Calu3 (cell line): Measurements from ENCODE around the gene CD28. TPM values are rescaled to one million over a fixed set of nuclear protein-coding genes. Genes with fewer than 3 reads are reported as not detected.

Experiments used
- BruUV-seq: library from RNA; stranded (reverse); fragments of 400-500 nt; replicated peaks from 2 replicates; lab custom pipeline; 2021; lab: Mats Ljungman, UMichigan
- CTCF ChIA-PET: fragments of 300-600 bp; sonication (Branson Sonifier 250); formaldehyde crosslinking; loops from one replicate; lab custom pipeline; 2022; ENCODE audit warnings: antibody characterized with exemption; lab: Charles Lee
- DNase-seq: peaks from one replicate; pipeline ENCODE4 v3.0.0; 2022
- H3K27ac Mint-ChIP-seq: one replicate; pipeline ENCODE4 v1.8.0; 2022; ENCODE audit warnings: mixed read lengths; ENCODE audit not compliant: unreplicated experiment
- H3K27me3 Mint-ChIP-seq: one replicate; pipeline ENCODE4 v1.8.0; 2022; ENCODE audit warnings: mixed read lengths; ENCODE audit not compliant: unreplicated experiment
- H3K36me3 Mint-ChIP-seq: one replicate; pipeline ENCODE4 v1.8.0; 2022; ENCODE audit warnings: mild to moderate bottlenecking, moderate library complexity, mixed read lengths; ENCODE audit not compliant: insufficient read depth, unreplicated experiment
- H3K4me1 Mint-ChIP-seq: one replicate; pipeline ENCODE4 v1.8.0; 2022; ENCODE audit warnings: mild to moderate bottlenecking, low read depth, mixed read lengths; ENCODE audit not compliant: unreplicated experiment
- H3K4me3 Mint-ChIP-seq: one replicate; pipeline ENCODE4 v1.8.0; 2022; ENCODE audit warnings: mild to moderate bottlenecking, low read depth, moderate library complexity, mixed read lengths; ENCODE audit not compliant: unreplicated experiment
- H3K9me3 Mint-ChIP-seq: one replicate; pipeline ENCODE4 v1.8.0; 2022; ENCODE audit warnings: low read depth, mixed read lengths; ENCODE audit not compliant: unreplicated experiment
- intact Hi-C: fragments of 100-400 bp; cut with micrococcal nuclease; formaldehyde crosslinking; loops from one replicate; pipeline ENCODE4 v1.10.0; 2022; ENCODE audit not compliant: unreplicated experiment
- total RNA-seq: library from RNA; stranded (reverse); gene quantifications from 2 replicates; pipeline ENCODE4 v1.2.3, GENCODE V29; 2022
- TF ChIP-seq, protein P1 (sequence below): fragments of 200-600 bp; IDR thresholded peaks from one replicate; pipeline ENCODE4 v1.8.0; 2022; ENCODE audit warnings: antibody characterized with exemption; ENCODE audit not compliant: unreplicated experiment

The CD28 gene
- total RNA-seq, 1 experiment from 2014 or later = not detected

DNA sequence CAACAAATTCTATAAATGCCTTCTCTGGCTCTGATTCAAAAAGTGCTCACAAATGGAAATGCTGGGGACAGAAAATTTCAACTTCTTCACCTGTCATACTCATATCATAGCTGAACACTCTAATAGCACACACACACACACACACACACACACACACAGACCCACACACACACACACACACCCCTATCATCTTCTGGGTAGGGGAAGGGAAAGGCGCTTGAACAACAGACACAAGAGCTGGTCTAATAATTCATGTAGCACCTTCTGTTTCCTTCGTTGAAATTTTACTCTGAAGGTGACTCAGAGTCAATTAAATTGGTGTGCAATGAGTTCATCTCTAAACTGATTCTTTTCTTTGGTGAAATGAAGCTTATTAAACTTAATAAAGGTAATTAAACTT lies 32.9 kb downstream of the CD28 start:
- TF ChIP-seq, protein P1, sequence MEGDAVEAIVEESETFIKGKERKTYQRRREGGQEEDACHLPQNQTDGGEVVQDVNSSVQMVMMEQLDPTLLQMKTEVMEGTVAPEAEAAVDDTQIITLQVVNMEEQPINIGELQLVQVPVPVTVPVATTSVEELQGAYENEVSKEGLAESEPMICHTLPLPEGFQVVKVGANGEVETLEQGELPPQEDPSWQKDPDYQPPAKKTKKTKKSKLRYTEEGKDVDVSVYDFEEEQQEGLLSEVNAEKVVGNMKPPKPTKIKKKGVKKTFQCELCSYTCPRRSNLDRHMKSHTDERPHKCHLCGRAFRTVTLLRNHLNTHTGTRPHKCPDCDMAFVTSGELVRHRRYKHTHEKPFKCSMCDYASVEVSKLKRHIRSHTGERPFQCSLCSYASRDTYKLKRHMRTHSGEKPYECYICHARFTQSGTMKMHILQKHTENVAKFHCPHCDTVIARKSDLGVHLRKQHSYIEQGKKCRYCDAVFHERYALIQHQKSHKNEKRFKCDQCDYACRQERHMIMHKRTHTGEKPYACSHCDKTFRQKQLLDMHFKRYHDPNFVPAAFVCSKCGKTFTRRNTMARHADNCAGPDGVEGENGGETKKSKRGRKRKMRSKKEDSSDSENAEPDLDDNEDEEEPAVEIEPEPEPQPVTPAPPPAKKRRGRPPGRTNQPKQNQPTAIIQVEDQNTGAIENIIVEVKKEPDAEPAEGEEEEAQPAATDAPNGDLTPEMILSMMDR = no peak
- H3K27me3 Mint-ChIP-seq = no peaks in the 10 kb centered on the region
- H3K36me3 Mint-ChIP-seq = no peaks in the 10 kb centered on the region
- H3K4me3 Mint-ChIP-seq = no peak overlapping the region
- no peak for DNase-seq
- H3K27ac Mint-ChIP-seq = no peak overlapping the region
- peaks cover 2% of the 10 kb centered on the region for H3K9me3 Mint-ChIP-seq
- intact Hi-C loops = no loop called here
- CTCF ChIA-PET = no interaction called here
- no TSS peak for BruUV-seq
- peaks cover 3% of the 10 kb centered on the region for H3K4me1 Mint-ChIP-seq

DNA sequence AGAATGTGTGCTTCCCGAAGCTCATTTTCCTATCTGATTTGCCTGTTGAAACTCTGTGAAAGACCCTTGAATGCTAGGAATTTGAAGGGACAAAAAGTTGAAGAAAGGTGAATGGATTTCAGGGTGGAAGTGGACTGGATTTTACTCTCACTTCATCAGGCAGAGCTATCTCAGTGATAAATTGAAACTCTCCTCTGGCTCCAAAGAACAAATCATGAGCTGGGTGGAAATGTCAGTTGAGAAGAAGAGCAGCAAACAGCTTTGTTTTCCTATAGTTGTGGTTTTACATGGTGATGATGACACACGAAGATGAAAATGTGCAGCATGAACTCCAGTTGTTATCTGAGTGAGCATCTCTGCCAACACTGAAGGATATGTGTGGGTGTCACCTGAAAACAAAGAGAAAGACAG lies 34.4 kb downstream of the CD28 start:
- TF ChIP-seq, protein P1 = no peak
- DNase-seq = no peak
- no TSS peak for BruUV-seq
- peaks cover 10% of the 10 kb centered on the region for H3K4me1 Mint-ChIP-seq
- CTCF ChIA-PET = no interaction called here
- peaks cover 4% of the 10 kb centered on the region for H3K9me3 Mint-ChIP-seq
- no peak overlapping the region for H3K4me3 Mint-ChIP-seq
- no peaks in the 10 kb centered on the region for H3K27me3 Mint-ChIP-seq
- no peak overlapping the region for H3K27ac Mint-ChIP-seq
- H3K36me3 Mint-ChIP-seq = no peaks in the 10 kb centered on the region
- intact Hi-C loops = no loop called here

DNA sequence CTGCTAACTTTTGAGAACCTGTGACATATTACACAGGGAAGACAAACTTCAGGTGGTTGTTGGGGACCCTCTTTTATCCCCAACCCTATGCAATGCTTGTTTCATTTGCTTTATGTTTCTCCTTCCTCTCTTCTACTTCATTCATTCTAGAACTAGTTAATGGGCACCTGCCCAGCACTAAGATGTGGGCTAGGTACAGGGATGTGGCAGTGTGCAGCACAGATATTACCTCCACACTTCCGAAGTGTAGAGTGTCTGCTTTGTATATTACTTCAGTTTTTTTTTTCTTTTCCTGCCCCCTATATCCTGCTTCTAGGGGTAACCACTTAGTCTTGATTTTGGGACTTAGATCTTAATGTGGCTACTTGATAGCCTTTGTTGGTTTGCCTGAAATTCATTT lies 35.1 kb downstream of the CD28 start:
- no TSS peak for BruUV-seq
- no peak overlapping the region for H3K4me3 Mint-ChIP-seq
- no peak for DNase-seq
- TF ChIP-seq, protein P1 = no peak
- no peaks in the 10 kb centered on the region for H3K36me3 Mint-ChIP-seq
- H3K27ac Mint-ChIP-seq = no peak overlapping the region
- intact Hi-C loops = no loop called here
- peaks cover 10% of the 10 kb centered on the region for H3K4me1 Mint-ChIP-seq
- no peaks in the 10 kb centered on the region for H3K27me3 Mint-ChIP-seq
- CTCF ChIA-PET = no interaction called here
- peaks cover 3% of the 10 kb centered on the region for H3K9me3 Mint-ChIP-seq

DNA sequence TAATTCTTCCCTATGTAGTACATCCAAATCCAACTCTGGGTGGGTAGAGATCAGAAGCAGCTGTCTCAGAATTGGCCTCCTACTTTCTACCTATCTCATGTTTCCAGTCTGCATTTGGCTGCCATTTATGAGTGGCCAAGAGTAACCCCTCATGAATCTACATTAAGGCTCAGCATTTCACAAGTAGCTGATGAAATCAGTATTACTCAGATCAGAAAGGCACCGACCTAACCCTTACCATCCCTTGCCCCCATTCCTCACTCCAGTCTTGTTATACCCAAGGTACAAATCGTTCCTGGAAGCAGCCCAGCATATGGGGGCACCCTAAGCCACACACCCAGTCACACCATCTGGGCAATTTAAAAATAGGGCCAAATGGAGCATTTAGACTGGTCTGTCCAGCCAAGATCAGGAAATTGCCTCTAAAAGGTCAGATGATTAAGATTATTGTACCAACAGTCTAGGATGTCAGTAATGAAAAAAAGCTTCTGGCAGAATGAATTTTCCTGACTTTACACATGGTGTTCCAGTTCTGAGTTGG lies 37.1 kb downstream of the CD28 start:
- intact Hi-C loops = no loop called here
- Mint-ChIP-seq H3K27ac (no peak overlapping the region), H3K4me3 (no peak overlapping the region)

More for the DNA sequence above, 37.1 kb downstream of the CD28 start:
- CTCF ChIA-PET = no interaction called here
- TF ChIP-seq, protein P1 = no peak
- Mint-ChIP-seq H3K36me3 (no peaks in the 10 kb centered on the region), H3K27me3 (no peaks in the 10 kb centered on the region), H3K9me3 (peaks cover 3% of the 10 kb centered on the region), H3K4me1 (peaks cover 10% of the 10 kb centered on the region)
- BruUV-seq = no TSS peak
- DNase-seq = no peak
